ENCODE data around the gene DCDC2C.

GRCh38 chr2:3776311-3776710 is 72.9 kb downstream of the DCDC2C start:
- TF ChIP-seq, protein P1, sequence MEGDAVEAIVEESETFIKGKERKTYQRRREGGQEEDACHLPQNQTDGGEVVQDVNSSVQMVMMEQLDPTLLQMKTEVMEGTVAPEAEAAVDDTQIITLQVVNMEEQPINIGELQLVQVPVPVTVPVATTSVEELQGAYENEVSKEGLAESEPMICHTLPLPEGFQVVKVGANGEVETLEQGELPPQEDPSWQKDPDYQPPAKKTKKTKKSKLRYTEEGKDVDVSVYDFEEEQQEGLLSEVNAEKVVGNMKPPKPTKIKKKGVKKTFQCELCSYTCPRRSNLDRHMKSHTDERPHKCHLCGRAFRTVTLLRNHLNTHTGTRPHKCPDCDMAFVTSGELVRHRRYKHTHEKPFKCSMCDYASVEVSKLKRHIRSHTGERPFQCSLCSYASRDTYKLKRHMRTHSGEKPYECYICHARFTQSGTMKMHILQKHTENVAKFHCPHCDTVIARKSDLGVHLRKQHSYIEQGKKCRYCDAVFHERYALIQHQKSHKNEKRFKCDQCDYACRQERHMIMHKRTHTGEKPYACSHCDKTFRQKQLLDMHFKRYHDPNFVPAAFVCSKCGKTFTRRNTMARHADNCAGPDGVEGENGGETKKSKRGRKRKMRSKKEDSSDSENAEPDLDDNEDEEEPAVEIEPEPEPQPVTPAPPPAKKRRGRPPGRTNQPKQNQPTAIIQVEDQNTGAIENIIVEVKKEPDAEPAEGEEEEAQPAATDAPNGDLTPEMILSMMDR (conservative IDR thresholded peaks at IDR 0.05; ENCODE audit: low read length) = no peak
- no peak for TF ChIP-seq EZH2phosphoT487 (IDR thresholded peaks at IDR 0.05; ENCODE audit: borderline replicate concordance)
